Thoracic aorta (tissue), 2 donors: ENCODE measurements around the gene SIPA1L3. TPM values are rescaled to one million over a fixed set of nuclear protein-coding genes. Genes with fewer than 3 reads are reported as not detected.

Experiments
- ATAC-seq: fragments of 150-250 bp; one replicate; pipeline ENCODE4 v1.8.0; 2017; ENCODE audit warnings: low read depth; ENCODE audit not compliant: insufficient number of reproducible peaks, low FRiP score
- DNase-seq: peaks from one replicate; pipeline ENCODE4 v3.0.0-alpha.2; 2020; ENCODE audit warnings: low spot score
- H3K27ac ChIP-seq, 2 donors: fragments of 200-600 bp; sonication (generic); 1 replicate in 1 of 2; 2 replicates in 1 of 2; pipeline ENCODE4 v1.5.1; 2016; ENCODE audit warnings: mild to moderate bottlenecking in 2 of 2, moderate library complexity in 2 of 2
- H3K27me3 ChIP-seq: fragments of 200-600 bp; sonication (generic); replicated peaks from 2 replicates; pipeline ENCODE4 v1.6.0; 2016; ENCODE audit warnings: mild to moderate bottlenecking; ENCODE audit not compliant: insufficient read depth
- H3K36me3 ChIP-seq: fragments of 200-600 bp; sonication (generic); one replicate; pipeline ENCODE4 v1.5.1; 2016
- H3K4me1 ChIP-seq, 2 donors: fragments of 200-600 bp; sonication (generic); 1 replicate in 1 of 2; 2 replicates in 1 of 2; pipeline versions ENCODE4 v1.5.1 to v1.6.0; 2016; ENCODE audit warnings: low read depth in 2 of 2, mild to moderate bottlenecking in 1 of 2; ENCODE audit not compliant: control insufficient read depth in 1 of 2
- H3K4me3 ChIP-seq: fragments of 200-600 bp; sonication (generic); 2 replicates; pipeline ENCODE4 v1.5.1; 2016; ENCODE audit warnings: mild to moderate bottlenecking
- H3K9me3 ChIP-seq: fragments of 200-600 bp; sonication (generic); 2 replicates; pipeline ENCODE4 v1.5.1; 2016
- CTCF ChIP-seq: fragments of 200-600 bp; sonication (generic); IDR thresholded peaks from one replicate; pipeline ENCODE4 v1.5.1; 2019; ENCODE audit warnings: antibody characterized with exemption
- total RNA-seq, 2 donors: library from RNA; depleted of rRNA; stranded (reverse); fragments of >200 nt; gene quantifications; one replicate each; pipeline versions ENCODE4 v1.1.0 to v1.2.3, GENCODE V29; 2016

SIPA1L3 gene
- total RNA-seq, 2 donors from 2014 or later = 14.5 to 39.4 TPM

GRCh38 chr19:37947778-37948177 lies 40.8 kb downstream of the SIPA1L3 start:
- no peak for ATAC-seq
- Histone ChIP-seq H3K27me3 (no peaks in the 10 kb centered on the region), H3K36me3 (no peaks in the 10 kb centered on the region), H3K4me1 (no peaks in the 10 kb centered on the region), H3K9me3 (no peaks in the 10 kb centered on the region), H3K27ac (no peak overlapping the region), H3K4me3 (no peak overlapping the region)
- no peak for TF ChIP-seq CTCF
- no peak for DNase-seq

GRCh38 chr19:37948362-37948761 lies 41.4 kb downstream of the SIPA1L3 start:
- Histone ChIP-seq H3K4me1 (no peaks in the 10 kb centered on the region), H3K4me3 (no peak overlapping the region), H3K27ac (no peak overlapping the region), H3K36me3 (no peaks in the 10 kb centered on the region), H3K9me3 (no peaks in the 10 kb centered on the region), H3K27me3 (no peaks in the 10 kb centered on the region)
- no peak for TF ChIP-seq CTCF
- no peak for ATAC-seq
- no peak for DNase-seq

GRCh38 chr19:37950471-37951175 lies 43.6 kb downstream of the SIPA1L3 start:
- no peaks in the 10 kb centered on the region for H3K27me3 ChIP-seq
- no peaks in the 10 kb centered on the region for H3K9me3 ChIP-seq
- no peak for ATAC-seq
- no peaks in the 10 kb centered on the region for H3K4me1 ChIP-seq
- H3K27ac ChIP-seq = no peak overlapping the region
- H3K4me3 ChIP-seq = no peak overlapping the region
- H3K36me3 ChIP-seq = no peaks in the 10 kb centered on the region
- no peak for TF ChIP-seq CTCF
- DNase-seq = no peak

- ATAC-seq (no peak), DNase-seq (no peak)
- Histone ChIP-seq H3K36me3 (no peaks in the 10 kb centered on the region), H3K27ac (no peak overlapping the region), H3K9me3 (no peaks in the 10 kb centered on the region), H3K4me3 (no peak overlapping the region), H3K4me1 (no peaks in the 10 kb centered on the region), H3K27me3 (no peaks in the 10 kb centered on the region)
- no peak for TF ChIP-seq CTCF
Observed at GRCh38 chr19:37951816-37952210, 44.8 kb downstream of the SIPA1L3 start.

- ATAC-seq (no peak), DNase-seq (no peak)
- no peak for TF ChIP-seq CTCF
- H3K9me3 ChIP-seq = no peaks in the 10 kb centered on the region
- no peaks in the 10 kb centered on the region for H3K27me3 ChIP-seq
- H3K4me3 ChIP-seq = no peak overlapping the region
- H3K27ac ChIP-seq = no peak overlapping the region
- H3K4me1 ChIP-seq = no peaks in the 10 kb centered on the region
- no peaks in the 10 kb centered on the region for H3K36me3 ChIP-seq
Observed at GRCh38 chr19:37953171-37953917, 46.3 kb downstream of the SIPA1L3 start.
